Fibroblast of lung (primary cell): ENCODE results near the gene GGACT. TPM values are rescaled to one million over a fixed set of nuclear protein-coding genes. Genes with fewer than 3 reads are reported as not detected.

Source experiments
- DNase-seq, 2 donors: peaks; one replicate each; pipeline versions ENCODE4 v3.0.0 to v3.0.0-alpha.2; 2010; ENCODE audit warnings: low read depth in 2 of 2
- H2AFZ ChIP-seq: 2 replicates; pipeline ENCODE4 v1.5.1; 2012; ENCODE audit warnings: low read length, control low read depth, inconsistent platforms
- H3K27ac ChIP-seq: 2 replicates; pipeline ENCODE4 v1.5.1; 2011; ENCODE audit warnings: low read length, control low read depth; ENCODE audit not compliant: insufficient read depth
- H3K27me3 ChIP-seq: 2 replicates; pipeline ENCODE4 v1.5.1; 2011; ENCODE audit warnings: mild to moderate bottlenecking, low read length; ENCODE audit not compliant: control insufficient read depth, insufficient read depth
- H3K36me3 ChIP-seq: 2 replicates; pipeline ENCODE4 v1.5.1; 2011; ENCODE audit warnings: low read length; ENCODE audit not compliant: control insufficient read depth, insufficient read depth
- H3K4me1 ChIP-seq: 2 replicates; pipeline ENCODE4 v1.5.1; 2011; ENCODE audit warnings: low read length; ENCODE audit not compliant: control insufficient read depth, insufficient read depth; ENCODE audit errors: extremely low read depth
- H3K4me2 ChIP-seq: 2 replicates; pipeline ENCODE4 v1.5.1; 2011; ENCODE audit warnings: low read length, control low read depth; ENCODE audit not compliant: insufficient read depth; ENCODE audit errors: extremely low read depth
- H3K4me3 ChIP-seq, 4 experiments: fragments of 200-600 bp in 1 of 4; sonication (generic) in 1 of 4; replicated peaks in 1 of 4; 2 replicates each; pipeline ENCODE4 v1.5.1; 2011 to 2016; ENCODE audit warnings: low read length in 4 of 4, low read depth in 3 of 4, mild to moderate bottlenecking in 3 of 4, control low read depth in 2 of 4, inconsistent platforms in 1 of 4, mixed read lengths in 1 of 4; ENCODE audit not compliant: insufficient read depth in 1 of 4; ENCODE audit errors: control extremely low read depth in 1 of 4
- H3K79me2 ChIP-seq: 2 replicates; pipeline ENCODE4 v1.5.1; 2012; ENCODE audit warnings: mild to moderate bottlenecking, low read length, inconsistent platforms; ENCODE audit not compliant: control insufficient read depth, insufficient read depth
- H3K9ac ChIP-seq: 2 replicates; pipeline ENCODE4 v1.5.1; 2011; ENCODE audit warnings: mild to moderate bottlenecking, low read length, control low read depth; ENCODE audit not compliant: insufficient read depth
- H3K9me3 ChIP-seq: 2 replicates; pipeline ENCODE4 v1.5.1; 2012; ENCODE audit warnings: low read depth, low read length; ENCODE audit not compliant: control insufficient read depth, insufficient read depth
- H4K20me1 ChIP-seq: 2 replicates; pipeline ENCODE4 v1.5.1; 2011; ENCODE audit warnings: low read length; ENCODE audit not compliant: control insufficient read depth, insufficient read depth; ENCODE audit errors: extremely low read depth
- EZH2 ChIP-seq: IDR thresholded peaks from 2 replicates; pipeline ENCODE4 v1.5.1; 2012; ENCODE audit warnings: low read length, control low read depth, mild to moderate bottlenecking; ENCODE audit errors: missing control alignments
- polyA plus RNA-seq, 2 donors: library from polyadenylated mRNA; depleted of rRNA in 1 of 2; stranded (reverse) in 1 of 2; unstranded in 1 of 2; fragments of >200 nt; gene quantifications; 2 replicates each; pipeline ENCODE4 v1.2.1, GENCODE V29; 2011 to 2012; ENCODE audit warnings: missing spikeins in 1 of 2
- total RNA-seq: library from RNA; depleted of rRNA; stranded (reverse); fragments of >200 nt; gene quantifications from 2 replicates; pipeline ENCODE4 v1.2.1, GENCODE V29; 2014
- TF ChIP-seq, protein P1 (sequence below), 2 donors: IDR thresholded peaks in 1 of 2; conservative IDR thresholded peaks in 1 of 2; 1 replicate in 1 of 2; 2 replicates in 1 of 2; pipeline ENCODE4 v1.5.1; 2011 to 2012; ENCODE audit warnings: low read length in 2 of 2, control low read depth in 1 of 2, inconsistent platforms in 1 of 2, low read depth in 1 of 2, mild to moderate bottlenecking in 1 of 2

The GGACT gene
- total and polyA plus RNA-seq, 2 donors (not counting 1 experiment from before 2014, with no cell fraction given): 2.6 to 6.6 TPM

DNA sequence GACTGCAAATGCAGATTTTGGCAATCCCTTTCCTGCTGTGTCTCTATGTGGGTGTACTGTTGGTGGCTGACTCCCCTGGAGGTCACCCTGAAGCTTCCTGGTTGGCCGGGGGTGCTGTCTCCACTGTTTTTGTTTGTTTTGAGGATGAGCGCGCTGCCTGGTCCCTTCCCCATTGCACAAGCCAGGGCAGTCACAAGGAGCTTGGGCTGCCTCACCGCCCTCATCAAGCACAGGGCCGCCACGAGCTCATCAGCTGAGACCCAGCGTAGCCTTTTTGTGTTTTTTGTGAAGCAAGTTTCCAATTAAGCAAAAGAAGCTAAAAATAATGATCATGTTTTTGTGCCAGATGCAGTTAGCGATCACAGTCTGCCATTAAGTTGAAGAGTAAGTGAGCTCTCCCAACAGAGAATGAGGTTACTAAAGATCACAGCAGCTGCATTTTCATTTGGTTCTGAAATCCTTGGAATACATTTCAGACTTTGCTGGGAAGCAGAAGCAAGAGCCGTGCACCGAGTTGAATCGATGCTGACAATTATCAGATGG is 57.8 kb downstream of the GGACT start:
- Histone ChIP-seq H3K27me3 (no peaks in the 10 kb centered on the region), H3K36me3 (no peaks in the 10 kb centered on the region), H3K4me1 (no peaks in the 10 kb centered on the region), H3K27ac (no peak overlapping the region), H3K9ac (no peak overlapping the region), H3K4me2 (no peak overlapping the region), H4K20me1 (no peaks in the 10 kb centered on the region), H2AFZ (no peak overlapping the region), H3K79me2 (no peaks in the 10 kb centered on the region), H3K9me3 (no peaks in the 10 kb centered on the region), H3K4me3 (no peak overlapping the region)
- no peak for TF ChIP-seq EZH2
- TF ChIP-seq, protein P1, sequence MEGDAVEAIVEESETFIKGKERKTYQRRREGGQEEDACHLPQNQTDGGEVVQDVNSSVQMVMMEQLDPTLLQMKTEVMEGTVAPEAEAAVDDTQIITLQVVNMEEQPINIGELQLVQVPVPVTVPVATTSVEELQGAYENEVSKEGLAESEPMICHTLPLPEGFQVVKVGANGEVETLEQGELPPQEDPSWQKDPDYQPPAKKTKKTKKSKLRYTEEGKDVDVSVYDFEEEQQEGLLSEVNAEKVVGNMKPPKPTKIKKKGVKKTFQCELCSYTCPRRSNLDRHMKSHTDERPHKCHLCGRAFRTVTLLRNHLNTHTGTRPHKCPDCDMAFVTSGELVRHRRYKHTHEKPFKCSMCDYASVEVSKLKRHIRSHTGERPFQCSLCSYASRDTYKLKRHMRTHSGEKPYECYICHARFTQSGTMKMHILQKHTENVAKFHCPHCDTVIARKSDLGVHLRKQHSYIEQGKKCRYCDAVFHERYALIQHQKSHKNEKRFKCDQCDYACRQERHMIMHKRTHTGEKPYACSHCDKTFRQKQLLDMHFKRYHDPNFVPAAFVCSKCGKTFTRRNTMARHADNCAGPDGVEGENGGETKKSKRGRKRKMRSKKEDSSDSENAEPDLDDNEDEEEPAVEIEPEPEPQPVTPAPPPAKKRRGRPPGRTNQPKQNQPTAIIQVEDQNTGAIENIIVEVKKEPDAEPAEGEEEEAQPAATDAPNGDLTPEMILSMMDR (conservative IDR thresholded peaks at IDR 0.05 in 1 of 2, IDR thresholded peaks at IDR 0.05 in 1 of 2; ENCODE audit: low read depth in 1 of 2, low read length in 2 of 2): no peak
- no peak for DNase-seq

- Histone ChIP-seq H3K4me2 (no peak overlapping the region), H3K4me3 (no peak overlapping the region), H3K9me3 (no peaks in the 10 kb centered on the region), H2AFZ (no peak overlapping the region), H3K9ac (no peak overlapping the region), H3K36me3 (no peaks in the 10 kb centered on the region), H3K4me1 (no peaks in the 10 kb centered on the region), H3K27ac (no peak overlapping the region), H3K79me2 (no peaks in the 10 kb centered on the region), H4K20me1 (no peaks in the 10 kb centered on the region), H3K27me3 (no peaks in the 10 kb centered on the region)
- no peak for DNase-seq
- no peak for TF ChIP-seq EZH2
- TF ChIP-seq, protein P1 (conservative IDR thresholded peaks at IDR 0.05 in 1 of 2, IDR thresholded peaks at IDR 0.05 in 1 of 2; ENCODE audit: low read depth in 1 of 2, low read length in 2 of 2): no peak
Observed at GRCh38 chr13:100529666-100530377, 58.8 kb downstream of the GGACT start.

GRCh38 chr13:100528820-100529219 is 59.8 kb downstream of the GGACT start:
- Histone ChIP-seq H2AFZ (no peak overlapping the region), H3K4me1 (no peaks in the 10 kb centered on the region), H3K4me3 (no peak overlapping the region), H3K27ac (no peak overlapping the region), H3K4me2 (no peak overlapping the region), H3K9me3 (no peaks in the 10 kb centered on the region), H4K20me1 (no peaks in the 10 kb centered on the region), H3K36me3 (peaks cover under 1% of the 10 kb centered on the region), H3K79me2 (no peaks in the 10 kb centered on the region), H3K9ac (no peak overlapping the region), H3K27me3 (no peaks in the 10 kb centered on the region)
- TF ChIP-seq, protein P1 (conservative IDR thresholded peaks at IDR 0.05 in 1 of 2, IDR thresholded peaks at IDR 0.05 in 1 of 2; ENCODE audit: low read depth in 1 of 2, low read length in 2 of 2): no peak
- no peak for TF ChIP-seq EZH2
- no peak for DNase-seq
